Stimulated activated naive CD4-positive, alpha-beta T cell treated with Interleukin-2 at 50 U/mL for 16 hours (primary cell): ENCODE results near the gene PPM1F.
A peak's percentile ranks its signal among the peaks of the same experiment; 100 is the strongest.
"Not testable (repeated sequence)": the region's sequence is repeated elsewhere in the genome, so short reads cannot be mapped to it uniquely, and the experiment has no call there.

Source experiments
- DNase-seq: peaks from one replicate; lab custom pipeline; 2025; lab: John Stamatoyannopoulos, UW

Gene PPM1F

GRCh38 chr22:21940521-21940920 lies 12.1 kb downstream of the PPM1F start:
- DNase-seq: no peak

DNA sequence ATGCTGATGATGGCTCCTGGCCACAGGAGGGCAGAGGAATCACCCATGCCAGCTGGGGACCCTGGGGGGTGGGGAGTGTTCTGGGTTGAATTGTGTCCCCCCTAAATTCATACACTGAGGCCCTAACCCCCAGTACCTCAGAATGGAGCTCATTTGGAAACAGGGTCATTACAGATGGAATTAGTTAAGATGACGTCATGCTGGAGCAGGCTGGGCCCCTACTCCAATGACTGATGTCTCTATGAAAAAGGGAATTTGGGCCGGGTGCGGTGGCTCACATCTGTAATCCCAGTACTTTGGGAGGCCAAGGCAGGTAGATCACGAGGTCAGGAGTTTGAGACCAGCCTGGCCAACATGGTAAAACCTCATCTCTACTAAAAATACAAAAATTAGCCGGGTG lies 12.7 kb downstream of the PPM1F start:
- not testable (repeated sequence) for DNase-seq

GRCh38 chr22:21939461-21939913 lies 13.2 kb downstream of the PPM1F start:
- DNase-seq: no peak

DNA sequence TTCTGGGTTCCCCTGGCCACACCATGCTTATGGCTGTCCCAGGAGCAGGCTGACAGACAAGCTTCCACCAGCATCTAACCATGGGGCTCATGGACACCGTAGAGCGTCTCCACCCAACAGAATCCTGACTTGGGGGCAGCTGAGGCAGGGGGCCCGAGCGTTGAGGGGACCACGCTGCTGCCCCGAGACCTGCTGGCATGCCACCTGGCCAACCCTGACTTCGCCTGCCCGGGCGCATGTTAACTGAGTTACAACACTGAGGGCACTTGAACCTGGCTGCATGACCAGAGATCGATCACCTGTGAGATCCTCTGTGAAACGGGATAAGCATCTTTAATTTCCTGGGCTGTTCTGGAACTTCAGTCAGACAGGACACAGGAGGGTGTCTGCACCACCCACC lies 13.7 kb downstream of the PPM1F start:
- no peak for DNase-seq

GRCh38 chr22:21938071-21938822 lies 14.4 kb downstream of the PPM1F start:
- DNase-seq: peak; percentile 84

- DNase-seq: no peak
Measured at GRCh38 chr22:21937821-21938070, 14.9 kb downstream of the PPM1F start.

DNA sequence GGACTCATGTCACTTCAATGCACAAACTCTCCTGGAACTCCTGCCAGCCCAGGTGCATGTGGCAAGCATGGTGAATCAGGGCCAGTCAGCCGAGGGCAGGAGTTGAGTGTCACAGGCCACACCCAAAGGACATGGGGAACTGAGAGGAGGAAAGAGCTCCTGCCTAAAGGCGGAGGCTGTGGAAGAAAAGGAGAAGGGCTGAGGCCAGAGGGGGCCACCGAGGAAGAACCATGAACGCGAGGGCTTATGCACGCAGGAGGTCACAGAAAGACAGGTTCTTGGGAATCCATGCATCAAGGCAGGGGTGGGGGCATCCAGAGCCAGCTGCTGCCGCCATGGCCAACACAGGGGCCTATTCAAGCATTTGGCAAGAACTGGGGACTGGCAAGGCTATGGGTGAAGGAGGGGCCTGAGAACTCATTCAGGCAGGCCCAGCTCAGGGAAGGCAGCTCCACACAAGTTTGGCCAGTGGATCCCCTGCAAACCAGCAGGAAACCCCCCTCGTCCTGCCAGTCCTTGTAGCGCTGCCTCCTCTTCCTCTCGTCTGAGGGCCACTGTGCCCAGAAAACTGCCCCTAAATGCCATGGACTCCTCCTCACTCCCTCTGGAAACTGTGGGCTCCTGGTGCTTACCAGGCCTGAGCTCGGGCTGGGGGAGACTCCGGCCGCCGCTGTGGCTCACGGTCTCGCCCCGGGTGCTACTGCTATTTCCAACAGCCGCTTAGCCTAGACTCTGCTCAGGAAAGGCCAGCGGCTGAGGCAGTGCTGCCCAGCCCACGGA lies 15.4 kb downstream of the PPM1F start:
- no peak for DNase-seq

GRCh38 chr22:21936151-21936775 lies 16.4 kb downstream of the PPM1F start:
- no peak for DNase-seq

GRCh38 chr22:21933910-21934309 lies 18.7 kb downstream of the PPM1F start:
- no peak for DNase-seq

- DNase-seq: no peak
Measured at GRCh38 chr22:21933413-21933812, 19.2 kb downstream of the PPM1F start.

GRCh38 chr22:21932347-21932746 lies 20.3 kb downstream of the PPM1F start:
- no peak for DNase-seq

DNA sequence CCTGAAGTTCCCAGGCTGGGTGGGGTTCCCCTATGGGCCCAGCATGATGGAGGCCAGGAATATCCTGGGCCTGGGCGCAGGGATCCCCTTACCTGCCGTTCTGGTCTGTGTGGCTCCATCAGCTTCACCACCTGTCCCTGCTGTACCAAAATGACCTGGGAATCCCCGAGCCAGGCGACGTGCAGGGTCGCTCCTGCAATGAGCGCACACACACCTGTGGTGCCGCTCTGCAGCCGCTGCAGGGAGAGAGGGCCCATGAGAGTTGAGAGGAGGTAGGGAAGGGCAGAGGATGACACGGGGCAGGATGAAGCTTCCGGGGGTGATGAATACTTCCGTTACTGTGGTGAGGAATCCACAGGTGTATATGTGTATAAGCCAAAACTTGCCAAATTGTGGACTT lies 21.6 kb downstream of the PPM1F start:
- DNase-seq: no peak

DNA sequence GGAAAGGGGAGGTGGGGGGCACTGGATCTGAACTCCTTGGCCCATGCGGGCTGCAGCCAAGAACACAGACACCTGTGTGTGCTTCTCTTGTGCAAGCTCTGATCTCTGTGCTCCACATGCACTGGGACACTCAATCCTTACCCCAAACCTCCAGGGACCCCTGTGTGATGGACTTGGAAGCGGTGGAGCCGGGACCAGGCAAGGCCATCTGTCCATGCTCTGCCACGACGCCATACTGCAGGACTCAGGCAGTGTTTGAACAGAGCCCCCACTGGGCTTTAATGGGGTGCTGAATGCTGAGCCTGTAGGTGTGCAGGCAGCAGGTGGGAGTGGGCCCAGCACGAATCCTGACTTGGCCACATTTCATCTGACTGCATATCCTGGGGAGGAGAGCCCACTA lies 23.4 kb downstream of the PPM1F start:
- DNase-seq: no peak

- no peak for DNase-seq
Measured at GRCh38 chr22:21928048-21928447, 24.6 kb downstream of the PPM1F start.

DNA sequence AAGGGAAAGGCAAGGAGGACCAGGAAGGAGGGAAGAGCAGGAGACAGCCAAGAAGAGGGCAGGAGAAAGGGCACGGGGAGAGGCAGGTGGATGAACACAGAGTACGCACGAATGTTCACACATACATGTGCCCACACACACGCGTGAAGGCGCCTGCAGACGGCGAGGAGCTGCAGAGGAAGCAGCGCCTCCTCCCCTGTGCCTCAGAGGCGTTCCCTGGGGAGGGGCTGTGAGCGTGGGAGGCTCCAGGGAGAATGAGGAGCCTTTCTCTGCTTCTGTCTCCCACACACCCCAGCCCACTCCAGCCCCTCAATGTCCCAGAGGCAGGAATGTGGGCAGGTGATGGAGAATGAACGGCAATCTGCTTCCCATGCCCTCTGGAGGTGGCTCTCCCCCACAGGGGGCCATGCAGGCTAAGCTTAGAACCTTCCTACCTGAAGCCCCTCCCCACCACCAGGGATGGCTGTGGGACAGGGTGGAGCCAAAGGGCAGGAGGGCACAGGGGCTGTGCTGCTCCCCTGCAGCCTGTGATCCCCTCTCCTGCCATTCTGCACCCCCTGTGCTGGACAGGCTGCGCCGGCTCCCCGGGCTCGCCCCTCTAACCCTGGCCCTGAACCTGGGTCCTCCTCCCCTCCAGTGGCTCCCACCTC lies 25.3 kb downstream of the PPM1F start:
- DNase-seq: no peak

- DNase-seq: no peak
Measured at GRCh38 chr22:21926728-21927127, 25.9 kb downstream of the PPM1F start.

DNA sequence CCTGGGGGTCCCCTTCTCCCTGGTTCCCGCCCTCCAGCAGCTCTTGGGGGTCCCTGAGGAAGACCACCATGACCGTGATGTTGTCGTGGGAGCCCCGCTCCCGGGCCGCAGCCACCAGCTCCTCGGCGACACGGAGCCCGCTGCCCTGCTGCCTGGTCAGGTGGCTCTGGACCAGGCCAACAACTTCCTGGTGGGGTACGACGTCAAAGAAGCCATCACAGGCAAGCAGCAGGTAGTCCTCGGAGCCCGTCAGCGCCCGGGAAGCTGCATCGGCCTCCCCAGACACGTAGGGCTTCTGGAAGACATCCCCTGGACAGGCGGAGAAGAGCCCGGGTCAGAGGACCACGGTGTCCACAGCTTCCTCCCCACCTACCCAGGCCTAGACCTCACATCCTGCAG lies 29.5 kb downstream of the PPM1F start:
- DNase-seq: no peak

- no peak for DNase-seq
Measured at GRCh38 chr22:21922370-21923162, 30.1 kb downstream of the PPM1F start.

GRCh38 chr22:21921729-21922128 lies 30.9 kb downstream of the PPM1F start:
- DNase-seq: no peak

DNA sequence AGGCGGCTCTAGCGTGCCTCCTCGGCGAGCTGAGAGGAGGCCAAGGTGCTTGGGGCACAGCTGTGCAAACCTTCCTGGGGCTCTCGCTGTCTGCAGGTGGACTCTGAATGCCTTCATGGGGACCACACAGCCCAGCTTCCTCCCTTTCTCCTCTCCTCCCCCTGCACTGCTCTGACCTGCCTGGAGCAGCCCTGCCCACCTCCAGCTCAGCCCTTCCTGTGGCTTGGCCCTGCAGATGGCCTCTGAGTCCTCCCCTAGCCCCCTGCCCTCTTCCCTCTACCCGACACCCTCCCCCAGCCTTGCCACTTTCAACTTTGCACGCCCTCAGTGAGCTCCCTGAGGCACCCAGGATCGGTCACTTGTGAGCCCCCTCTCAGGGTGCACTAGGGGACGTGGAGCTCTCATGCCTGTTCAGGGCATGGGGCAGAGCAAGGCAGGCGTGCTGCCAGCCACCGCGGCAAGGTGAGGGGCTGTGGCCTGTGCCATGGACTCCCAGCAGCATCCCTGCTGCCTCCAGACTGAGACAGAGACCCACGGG lies 31.4 kb downstream of the PPM1F start:
- no peak for DNase-seq

- no peak for DNase-seq
Measured at GRCh38 chr22:21920341-21921183, 32.1 kb downstream of the PPM1F start.
